GM21528 (cell line): ENCODE data around the gene TBL1X.

Experiments used
- ATAC-seq: cut with Tn5 transposase; IDR thresholded peaks from one replicate; pipeline ENCODE4 v1.9.1; 2021; ENCODE audit warnings: mild to moderate bottlenecking, moderate library complexity; ENCODE audit not compliant: unreplicated experiment, low FRiP score

The TBL1X gene

DNA sequence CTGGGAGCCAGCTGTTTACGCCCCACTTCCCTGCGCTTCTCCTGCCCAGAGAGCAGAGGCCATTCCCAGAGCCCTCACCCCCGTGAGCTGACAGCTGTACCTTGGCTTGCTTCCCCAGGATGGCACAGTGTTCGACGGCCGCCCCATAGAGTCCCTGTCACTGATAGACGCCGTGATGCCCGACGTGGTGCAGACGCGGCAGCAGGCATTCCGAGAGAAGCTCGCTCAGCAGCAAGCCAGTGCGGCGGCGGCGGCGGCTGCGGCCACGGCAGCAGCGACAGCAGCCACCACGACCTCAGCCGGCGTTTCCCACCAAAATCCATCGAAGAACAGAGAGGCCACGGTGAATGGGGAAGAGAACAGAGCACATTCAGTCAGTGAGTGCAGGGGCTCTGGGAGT is 223.0 kb downstream of the TBL1X start:
- ATAC-seq = no peak

DNA sequence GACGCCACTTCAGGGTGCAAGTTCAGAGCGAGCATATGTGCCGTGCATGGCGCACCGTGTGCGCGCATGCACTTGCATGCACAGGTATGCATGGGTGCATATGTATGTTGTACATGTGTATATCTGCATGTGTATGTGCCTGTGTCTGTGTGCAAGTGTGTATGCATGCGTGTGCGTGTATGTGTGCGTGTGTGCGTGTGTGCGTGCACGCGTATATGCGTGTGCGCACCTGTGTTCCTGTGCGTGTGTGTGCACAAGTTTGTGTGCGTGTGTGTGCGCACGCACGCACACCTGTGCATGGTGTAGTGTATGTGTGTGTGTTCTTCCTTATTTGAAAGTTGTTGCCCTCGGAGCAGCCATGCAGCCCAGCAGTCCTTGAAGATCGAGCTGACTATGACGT is 224.0 kb downstream of the TBL1X start:
- no peak for ATAC-seq

DNA sequence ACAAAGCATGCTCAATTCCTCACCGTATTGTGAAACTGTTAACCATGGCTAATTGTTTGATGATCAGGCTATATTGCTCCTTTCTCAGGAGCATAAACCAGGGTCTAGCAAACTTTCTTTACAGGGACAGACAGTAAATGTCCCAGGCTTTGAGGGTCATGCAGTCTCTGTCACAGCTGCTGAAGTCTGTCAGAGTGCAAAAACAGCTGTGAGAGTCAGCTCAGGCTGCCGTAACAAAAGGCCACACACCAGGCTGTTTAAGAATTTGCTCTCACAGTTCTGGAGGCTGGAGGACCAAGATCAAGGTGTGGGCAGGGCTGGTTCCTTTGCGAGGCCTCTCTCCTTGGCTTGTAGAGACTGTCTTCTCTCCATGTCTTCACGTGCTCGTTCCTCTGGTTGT is 225.2 kb downstream of the TBL1X start:
- ATAC-seq = no peak

GRCh38 chrX:9693307-9694001 is 228.6 kb downstream of the TBL1X start:
- no peak for ATAC-seq

- no peak for ATAC-seq
These were observed 233.7 kb downstream of the TBL1X start for GRCh38 chrX:9698576-9698975.

GRCh38 chrX:9700555-9700954 is 235.7 kb downstream of the TBL1X start:
- no peak for ATAC-seq

- ATAC-seq = no peak
These were observed 236.9 kb downstream of the TBL1X start for GRCh38 chrX:9701790-9702189.

- no peak for ATAC-seq
These were observed 238.5 kb downstream of the TBL1X start for GRCh38 chrX:9703406-9703805.

DNA sequence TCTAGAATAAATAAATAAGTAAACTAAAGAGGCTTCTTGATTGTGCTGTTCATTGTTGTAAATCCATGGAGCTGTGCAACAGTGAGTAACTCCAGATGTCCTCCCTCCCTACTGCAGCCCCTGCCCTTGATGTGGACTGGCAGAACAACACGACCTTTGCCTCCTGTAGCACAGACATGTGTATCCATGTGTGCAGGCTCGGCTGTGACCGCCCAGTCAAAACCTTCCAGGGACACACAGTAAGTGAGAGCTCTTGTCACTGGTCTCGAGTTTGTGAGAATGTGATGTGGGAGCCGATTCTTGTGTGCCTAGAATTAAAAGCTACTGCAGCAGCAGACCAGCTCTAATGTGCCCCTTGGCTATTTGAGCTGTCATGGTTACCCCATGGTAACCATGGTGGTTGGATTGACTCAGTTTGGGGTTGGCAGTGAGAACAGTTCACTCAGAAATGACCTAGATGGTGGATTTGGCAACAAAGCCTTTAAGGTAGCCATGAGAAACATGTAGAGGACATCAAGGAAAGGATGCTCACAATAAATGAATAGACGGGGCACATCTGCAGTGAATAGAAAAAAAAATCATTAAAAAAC is 240.1 kb downstream of the TBL1X start:
- no peak for ATAC-seq

GRCh38 chrX:9706421-9706820 is 241.6 kb downstream of the TBL1X start:
- no peak for ATAC-seq

DNA sequence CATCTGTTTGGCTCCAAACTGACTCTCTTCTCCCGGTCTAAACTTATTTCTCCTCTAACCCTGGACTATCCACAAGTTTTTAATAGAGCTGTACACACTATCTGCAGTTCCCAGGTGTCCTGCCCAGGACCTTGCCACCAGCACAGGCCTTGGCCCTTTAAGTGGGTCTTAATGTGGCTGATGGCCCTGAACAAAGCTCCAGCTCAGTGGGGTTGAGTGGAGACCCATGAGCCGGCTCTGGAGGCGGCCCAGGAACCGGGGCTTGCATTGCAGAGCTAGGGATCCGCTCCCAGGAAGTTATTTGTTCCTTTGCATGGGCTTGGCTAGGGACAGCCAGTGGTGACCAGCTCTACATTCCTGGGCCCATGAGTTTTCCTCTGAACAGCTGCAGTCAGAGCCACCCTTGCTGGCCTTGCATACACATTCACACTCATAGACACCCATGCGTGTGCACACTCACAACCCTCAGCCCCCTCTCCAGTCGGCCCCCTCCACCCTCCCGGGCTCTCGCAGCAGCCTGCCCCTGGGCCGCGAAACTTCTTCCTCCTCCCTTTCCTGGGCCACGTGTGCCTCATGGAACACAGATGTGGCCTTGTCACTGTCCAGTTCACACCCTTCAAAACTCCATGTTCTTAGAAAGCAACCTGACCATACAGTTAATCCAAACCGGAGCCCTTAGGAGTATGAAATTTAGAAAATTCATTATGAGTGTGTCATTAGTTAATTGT is 242.6 kb downstream of the TBL1X start:
- ATAC-seq = no peak

DNA sequence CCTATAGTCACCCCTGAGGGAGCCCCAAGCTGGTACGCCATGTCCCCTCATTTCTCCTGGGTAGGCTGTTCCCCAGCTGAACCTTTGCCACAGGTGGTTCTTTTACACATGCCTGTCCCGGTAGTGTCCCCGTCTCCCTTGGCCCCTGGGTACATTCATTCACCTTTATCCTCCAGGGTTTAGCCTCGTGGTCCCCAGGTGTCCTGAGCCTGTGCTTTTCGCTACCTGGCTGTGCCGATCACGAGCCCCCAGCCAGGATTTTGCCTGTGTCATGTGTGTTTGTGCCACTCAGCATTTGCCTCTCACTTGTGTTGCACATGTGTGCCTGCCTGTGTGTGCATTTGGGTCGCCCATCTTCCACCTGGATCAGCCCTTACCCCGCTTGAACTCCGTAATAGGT is 243.2 kb downstream of the TBL1X start:
- ATAC-seq = no peak

GRCh38 chrX:9708923-9709553 is 244.2 kb downstream of the TBL1X start:
- ATAC-seq = peak; percentile 86

GRCh38 chrX:9710332-9710731 is 245.5 kb downstream of the TBL1X start:
- no peak for ATAC-seq

DNA sequence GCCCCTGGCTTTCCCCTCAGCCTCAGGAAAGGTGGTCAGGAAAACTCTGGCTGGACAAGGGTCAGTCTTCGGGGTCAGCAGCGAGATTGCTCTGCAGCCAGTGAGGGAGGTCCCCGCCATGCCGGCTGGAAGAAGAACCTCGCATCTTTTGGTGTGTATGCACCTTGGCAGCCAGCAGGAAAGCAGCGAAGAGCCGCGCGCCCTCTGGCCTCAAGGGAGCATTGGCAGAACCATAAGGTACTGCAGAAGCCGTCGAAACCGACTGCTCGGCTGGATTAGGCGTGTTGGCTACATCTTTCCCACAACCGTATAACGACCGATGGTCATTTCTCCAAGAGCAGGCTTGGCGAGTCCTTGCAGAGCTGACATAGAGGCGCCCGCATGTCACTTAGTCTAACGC is 252.5 kb downstream of the TBL1X start:
- ATAC-seq = no peak

DNA sequence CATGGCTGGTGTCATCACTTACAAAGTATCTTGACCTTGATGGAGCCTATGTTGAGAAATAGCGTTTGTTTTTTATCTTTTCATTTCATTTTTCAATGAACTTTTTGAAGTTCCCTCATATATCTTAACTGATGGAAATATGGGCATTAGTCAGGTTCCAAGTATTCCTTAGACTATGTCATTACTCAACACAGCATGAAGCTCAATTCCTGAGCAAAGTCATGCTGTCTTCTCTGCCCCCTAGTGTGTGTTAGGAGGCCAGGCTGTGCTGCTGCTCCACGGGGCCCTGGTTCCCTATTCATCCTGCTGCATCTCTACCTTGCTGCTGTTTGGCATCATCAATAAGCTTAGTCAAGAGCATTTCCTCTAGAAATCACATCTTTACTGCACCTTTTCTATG is 259.9 kb downstream of the TBL1X start:
- no peak for ATAC-seq

- ATAC-seq = no peak
These were observed 263.4 kb downstream of the TBL1X start for GRCh38 chrX:9728261-9728660.

- ATAC-seq = no peak
These were observed 264.5 kb downstream of the TBL1X start for GRCh38 chrX:9729171-9729885.

- no peak for ATAC-seq
These were observed 265.2 kb downstream of the TBL1X start for GRCh38 chrX:9730078-9730477.

- ATAC-seq = no peak
These were observed 265.9 kb downstream of the TBL1X start for GRCh38 chrX:9730752-9731151.

DNA sequence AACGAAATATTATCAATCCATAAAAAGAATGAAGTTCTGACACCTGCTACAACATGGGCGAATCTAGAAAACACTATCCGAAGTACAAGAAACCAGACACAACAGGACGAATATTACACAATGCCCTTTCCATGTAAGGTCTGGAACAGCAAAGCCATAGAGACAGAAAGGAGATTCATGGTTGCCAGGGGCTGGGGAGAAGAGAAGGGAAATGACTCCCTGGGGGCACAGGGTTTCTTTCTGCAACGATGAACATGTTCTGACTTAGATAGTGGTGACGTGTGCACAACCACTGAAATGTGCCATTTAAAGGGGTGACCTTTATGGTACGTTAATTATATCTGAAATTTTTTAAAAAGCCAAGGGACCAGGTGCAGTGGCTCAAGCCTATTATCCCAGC is 272.5 kb downstream of the TBL1X start:
- no peak for ATAC-seq
